Stomach smooth muscle (tissue), 2 donors: Measurements from ENCODE around the gene FAM111A.
"Not testable (repeated sequence)": the region's sequence is repeated elsewhere in the genome, so short reads cannot be mapped to it uniquely, and the experiment has no call there.

Experiments
- H3K27ac ChIP-seq: one replicate; pipeline ENCODE4 v1.7.0; 2013; ENCODE audit warnings: mild to moderate bottlenecking, low read length, inconsistent platforms
- H3K27me3 ChIP-seq, 2 donors: one replicate each; pipeline ENCODE4 v1.7.0; 2013; ENCODE audit warnings: low read length in 2 of 2; ENCODE audit not compliant: insufficient read depth in 2 of 2, control insufficient read depth in 1 of 2
- H3K36me3 ChIP-seq, 2 donors: one replicate each; pipeline ENCODE4 v1.7.0; 2013; ENCODE audit warnings: low read length in 2 of 2; ENCODE audit not compliant: control insufficient read depth in 2 of 2, insufficient read depth in 2 of 2
- H3K4me1 ChIP-seq: one replicate; pipeline ENCODE4 v1.7.0; 2013; ENCODE audit warnings: low read length; ENCODE audit not compliant: control insufficient read depth, insufficient read depth
- H3K4me3 ChIP-seq, 2 donors: one replicate each; pipeline ENCODE4 v1.7.0; 2013; ENCODE audit warnings: low read length in 2 of 2
- H3K9ac ChIP-seq, 2 donors: one replicate each; pipeline ENCODE4 v1.7.0; 2013; ENCODE audit warnings: low read length in 2 of 2, mild to moderate bottlenecking in 1 of 2
- H3K9me3 ChIP-seq, 2 donors: one replicate each; pipeline ENCODE4 v1.7.0; 2013; ENCODE audit warnings: low read length in 2 of 2; ENCODE audit not compliant: control insufficient read depth in 2 of 2
- donor health status: healthy.
- donor health status: Pancreatic carcinoma.

The FAM111A gene

DNA sequence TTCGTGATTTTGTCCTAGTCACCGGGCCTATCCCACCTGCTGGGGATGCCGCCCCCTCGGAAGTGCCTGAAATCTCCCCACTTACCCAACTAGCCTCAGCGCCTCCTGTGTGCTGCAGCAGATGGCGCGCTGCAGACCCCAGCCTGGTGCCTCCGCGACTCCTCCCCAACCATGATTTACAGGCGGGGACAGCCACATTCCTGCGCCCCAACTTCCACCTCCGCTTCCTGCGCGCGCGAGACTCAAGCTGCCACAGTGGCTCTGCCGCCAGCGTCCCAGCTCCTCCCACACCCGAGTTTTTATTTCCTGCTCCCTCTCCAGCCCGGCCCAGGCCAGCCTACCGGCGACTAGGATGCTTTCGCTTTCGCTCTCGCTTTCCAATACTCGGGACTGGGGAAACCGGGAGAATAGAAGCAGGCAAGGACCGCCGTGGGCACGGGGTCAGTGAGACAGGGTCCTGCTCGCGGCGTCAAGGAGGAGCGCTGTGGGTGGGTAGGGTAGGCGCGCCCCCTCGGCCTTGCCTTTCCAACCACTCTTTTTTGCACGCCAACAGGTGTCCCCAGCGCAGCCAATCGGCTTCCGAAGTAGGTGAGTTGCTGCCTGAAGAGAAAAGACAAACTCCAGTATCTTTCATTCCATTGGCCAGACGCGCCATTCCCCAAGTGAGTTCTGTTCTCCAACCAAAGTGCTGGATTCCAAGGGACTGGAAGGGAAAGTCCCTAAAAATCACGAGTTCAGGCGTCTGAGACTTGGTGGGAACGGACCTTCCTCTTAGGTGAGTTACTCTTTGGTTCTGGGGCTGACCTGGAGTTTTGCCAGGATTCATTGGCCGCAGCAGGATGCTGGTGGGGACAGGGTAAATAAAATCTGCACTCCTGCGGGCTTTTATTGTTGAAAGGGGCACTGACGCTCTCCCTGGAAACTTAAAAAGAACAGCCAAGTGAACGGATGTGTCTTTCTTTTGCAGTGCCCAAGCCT is at the start of gene FAM111A:
TSS of gene FAM111A (plus strand) at position 327 of the 978 bp plus-strand sequence. CDS start 6,017 bp downstream, outside the sequence.
- peak within 1 kb of the TSS; percentile 95 to 98 for H3K4me3 ChIP-seq
- peak within 1 kb of the TSS; percentile 82 for H3K27ac ChIP-seq
- no peaks in the 10 kb centered on the region for H3K27me3 ChIP-seq
- peaks cover 2 to 4% of the 10 kb centered on the region in 2 donors for H3K36me3 ChIP-seq
- peak within 1 kb of the TSS; percentile 76 to 83 for H3K9ac ChIP-seq
- H3K9me3 ChIP-seq = no peaks in the 10 kb centered on the region
- H3K4me1 ChIP-seq = peaks cover 11% of the 10 kb centered on the region

DNA sequence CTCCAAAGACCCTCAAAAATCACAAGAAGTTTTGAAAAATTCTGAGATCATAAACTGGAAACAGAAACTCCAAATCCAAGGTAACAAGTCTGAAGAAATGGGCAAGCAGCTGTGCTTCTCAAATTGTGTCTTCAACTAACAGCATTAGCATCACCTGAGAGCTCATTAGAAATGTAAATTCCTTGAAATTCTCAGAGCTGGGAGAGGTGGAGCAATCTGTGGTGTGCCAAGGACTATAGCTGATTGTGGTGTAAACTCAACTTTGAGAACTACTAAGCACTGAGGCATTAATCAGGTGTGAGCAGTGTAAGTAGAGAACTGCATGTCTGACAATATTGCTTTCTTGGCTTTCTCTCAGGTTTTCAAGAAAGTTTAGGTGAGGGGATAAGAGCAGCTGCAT is 49.1 kb upstream of the FAM111A start:
- not testable (repeated sequence) for H3K9me3 ChIP-seq, H3K27me3 ChIP-seq, H3K36me3 ChIP-seq, H3K4me3 ChIP-seq, H3K27ac ChIP-seq, H3K9ac ChIP-seq, H3K4me1 ChIP-seq

DNA sequence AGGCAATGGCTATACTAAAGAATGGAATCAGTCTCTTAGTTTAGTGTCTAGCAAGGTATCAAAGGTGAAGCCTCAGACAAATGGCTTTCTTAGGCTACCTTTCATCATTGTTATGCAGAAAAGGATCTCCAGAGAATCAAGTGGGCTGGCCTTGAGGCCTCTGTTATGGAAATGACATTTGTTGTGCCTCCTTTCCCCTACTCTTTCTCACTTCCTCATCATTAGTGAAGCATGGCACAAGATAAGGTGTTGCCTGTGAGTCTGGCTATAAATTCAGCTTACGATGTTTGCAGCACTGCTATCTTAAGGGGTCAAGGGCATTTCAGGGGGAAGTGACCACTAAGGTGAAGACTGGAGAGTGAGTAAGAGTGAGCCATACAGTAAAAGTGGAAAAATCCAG is 47.4 kb upstream of the FAM111A start:
- H3K9ac ChIP-seq, H3K9me3 ChIP-seq, H3K4me3 ChIP-seq, H3K27ac ChIP-seq, H3K4me1 ChIP-seq, H3K36me3 ChIP-seq, H3K27me3 ChIP-seq: not testable (repeated sequence)

GRCh38 chr11:59095972-59096575 is 46.6 kb upstream of the FAM111A start:
- not testable (repeated sequence) for H3K9me3 ChIP-seq, H3K4me3 ChIP-seq, H3K36me3 ChIP-seq, H3K27me3 ChIP-seq, H3K27ac ChIP-seq, H3K4me1 ChIP-seq, H3K9ac ChIP-seq

DNA sequence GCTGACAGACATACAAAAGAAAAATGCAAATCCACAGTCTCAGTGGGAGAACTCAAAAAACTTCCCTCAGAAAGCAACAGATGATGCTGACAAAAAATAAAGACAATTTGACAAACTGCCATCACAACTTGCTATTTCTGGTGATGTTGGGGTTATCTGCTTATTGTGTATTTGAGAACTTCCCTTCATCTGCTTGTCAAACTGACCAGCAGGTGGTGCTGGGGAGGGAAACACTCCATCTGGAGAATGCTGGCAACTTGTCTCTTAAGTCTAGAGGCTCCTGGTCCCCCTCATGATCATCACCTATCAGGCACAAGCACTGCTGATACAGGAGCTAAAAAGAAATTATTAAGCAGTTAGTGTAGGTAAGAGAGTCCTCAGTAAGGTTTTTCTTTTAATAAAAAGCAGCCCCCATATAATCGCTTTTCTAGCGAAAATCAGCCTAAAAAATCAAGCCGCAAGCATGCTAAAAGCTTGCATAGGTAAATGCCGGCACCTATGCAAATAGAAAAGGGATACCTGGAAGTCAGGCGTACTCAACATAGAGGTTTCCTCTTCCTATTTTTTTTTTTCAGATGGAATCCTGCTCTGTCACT is 45.4 kb upstream of the FAM111A start:
- Histone ChIP-seq H3K27me3 (peaks cover 0 to under 1% of the 10 kb centered on the region in 2 donors), H3K9me3 (no peaks in the 10 kb centered on the region), H3K36me3 (no peaks in the 10 kb centered on the region), H3K4me3 (no peak overlapping the region), H3K9ac (no peak overlapping the region), H3K27ac (no peak overlapping the region), H3K4me1 (no peaks in the 10 kb centered on the region)

DNA sequence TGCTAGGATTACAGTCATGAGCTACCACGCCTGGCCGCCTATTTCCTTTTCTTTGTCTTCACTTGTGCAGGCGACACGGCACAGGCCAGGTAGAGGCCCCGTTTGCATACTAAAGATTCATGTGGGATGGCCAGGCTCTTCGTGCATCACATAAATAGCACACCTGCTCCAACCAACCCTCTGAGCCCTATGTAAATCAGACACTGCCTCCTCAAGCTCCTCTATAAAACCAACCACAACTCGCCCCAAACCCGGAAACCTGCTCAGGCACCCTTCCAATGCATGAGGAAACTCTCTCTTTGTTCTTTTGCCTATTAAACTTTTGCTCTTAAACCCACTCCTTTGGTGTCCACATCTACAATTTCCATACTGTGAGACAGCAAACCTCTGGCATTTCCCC is 44.7 kb upstream of the FAM111A start:
- not testable (repeated sequence) for H3K27me3 ChIP-seq, H3K9me3 ChIP-seq, H3K27ac ChIP-seq, H3K36me3 ChIP-seq, H3K4me1 ChIP-seq, H3K9ac ChIP-seq, H3K4me3 ChIP-seq

GRCh38 chr11:59102259-59102765 is 40.3 kb upstream of the FAM111A start:
- no peaks in the 10 kb centered on the region for H3K9me3 ChIP-seq
- no peak overlapping the region for H3K9ac ChIP-seq
- H3K36me3 ChIP-seq = no peaks in the 10 kb centered on the region
- peaks cover 5 to 6% of the 10 kb centered on the region in 2 donors for H3K27me3 ChIP-seq
- H3K27ac ChIP-seq = no peak overlapping the region
- peaks cover 10% of the 10 kb centered on the region for H3K4me1 ChIP-seq
- H3K4me3 ChIP-seq = peak overlapping the region in 1 of 2 donors; percentile 55

DNA sequence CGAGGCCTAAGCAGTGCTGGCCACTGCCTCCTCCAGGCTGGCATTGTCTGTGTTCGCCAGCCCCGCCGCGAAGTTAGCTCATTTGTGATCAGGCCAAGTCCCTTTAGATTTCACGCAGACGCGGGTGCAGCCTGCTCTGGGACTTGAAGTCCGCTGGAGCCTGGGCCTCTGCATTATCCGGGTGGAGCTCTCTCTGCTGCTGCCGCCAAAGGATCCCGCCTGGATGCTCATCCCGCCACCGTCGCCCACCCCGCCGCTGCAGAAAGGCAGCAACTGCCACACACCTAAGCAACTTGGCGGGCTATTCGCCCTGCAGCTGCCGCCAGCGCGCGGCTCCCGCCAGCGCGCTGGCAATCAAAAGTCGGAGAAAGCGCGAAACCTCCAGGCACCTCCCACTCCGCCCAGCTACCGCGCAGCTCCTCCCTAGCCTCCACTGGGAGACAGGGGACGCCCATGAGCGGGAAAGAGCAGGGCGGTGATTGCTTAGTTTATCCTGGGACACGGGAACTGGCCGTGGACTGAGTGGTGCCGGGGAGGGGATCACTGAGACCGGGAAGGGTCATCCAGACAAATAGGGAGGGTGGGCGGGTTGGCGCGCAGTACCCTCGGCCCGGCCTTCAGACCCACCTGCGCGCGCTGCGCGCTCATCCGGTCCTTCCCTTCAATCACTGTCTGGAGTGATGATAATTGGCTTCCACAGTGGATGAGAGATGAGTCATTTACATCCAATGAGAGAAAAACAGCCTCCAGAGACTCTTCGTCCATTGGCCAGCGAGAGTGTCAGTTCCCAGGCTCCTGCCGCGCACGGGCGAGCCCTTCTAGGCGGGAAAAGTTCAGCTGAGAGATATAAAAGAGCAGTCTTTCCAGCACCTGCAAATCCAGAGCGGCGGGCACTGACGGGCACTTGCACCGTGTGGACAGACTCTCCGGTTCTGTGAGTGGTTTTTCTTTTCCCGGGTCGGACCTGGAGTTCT is 36.0 kb upstream of the FAM111A start, which contains the start of gene FAM111B:
TSS of gene FAM111B (plus strand) at position 875 of the 974 bp plus-strand sequence. CDS start 2,389 bp downstream, outside the sequence.
- Histone ChIP-seq H3K9ac (no peak within 1 kb of the TSS), H3K4me1 (peaks cover 11% of the 10 kb centered on the region), H3K36me3 (no peaks in the 10 kb centered on the region), H3K4me3 (peak within 1 kb of the TSS; percentile 54 to 73), H3K27me3 (peaks cover 5 to 6% of the 10 kb centered on the region in 2 donors), H3K27ac (no peak within 1 kb of the TSS), H3K9me3 (no peaks in the 10 kb centered on the region)

DNA sequence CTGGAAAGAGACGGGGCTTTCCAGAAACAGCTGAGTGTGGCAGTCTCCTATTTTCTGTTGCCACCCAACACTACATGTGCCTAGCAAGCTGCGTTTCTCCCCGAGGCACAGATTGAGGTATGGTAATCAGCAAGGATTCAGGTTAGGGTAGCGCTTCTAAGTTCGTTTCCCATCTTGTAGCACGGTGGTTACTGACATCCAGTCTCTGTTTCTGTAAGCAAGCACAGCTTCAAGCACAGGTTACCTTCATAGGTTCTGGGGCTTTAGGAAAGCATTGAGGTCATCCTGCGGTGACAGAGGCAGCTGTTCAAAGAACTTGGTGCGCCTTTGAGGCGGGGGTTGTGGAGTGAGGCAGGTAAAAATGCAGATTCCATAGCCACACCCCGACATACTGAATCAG is 34.9 kb upstream of the FAM111A start:
- H3K4me3 ChIP-seq, H3K27ac ChIP-seq, H3K36me3 ChIP-seq, H3K27me3 ChIP-seq, H3K9me3 ChIP-seq, H3K9ac ChIP-seq: not testable (repeated sequence)
- peaks cover 11% of the 10 kb centered on the region for H3K4me1 ChIP-seq

DNA sequence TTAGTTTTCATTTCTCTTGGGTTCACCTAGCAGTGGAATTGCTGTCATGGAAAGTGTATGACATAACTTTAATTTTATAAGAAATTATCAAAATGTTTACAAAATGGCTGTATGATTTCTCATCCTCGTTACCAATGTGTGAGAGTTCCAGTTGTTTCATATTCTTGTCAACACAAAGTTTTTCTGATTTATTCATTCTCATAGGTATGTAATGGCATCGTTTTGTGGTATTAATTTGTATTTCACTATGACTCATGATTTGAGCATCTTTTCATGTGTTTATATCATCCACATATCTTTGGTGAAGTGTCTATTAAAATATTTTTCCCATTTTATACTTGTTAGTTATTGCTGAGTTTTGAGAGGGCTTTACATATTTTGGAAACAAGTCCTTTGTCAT is 30.2 kb upstream of the FAM111A start:
- Histone ChIP-seq H3K36me3 (no peaks in the 10 kb centered on the region), H3K4me1 (no peaks in the 10 kb centered on the region), H3K27ac (no peak overlapping the region), H3K9me3 (peaks cover 0 to 4% of the 10 kb centered on the region in 2 donors), H3K27me3 (no peaks in the 10 kb centered on the region), H3K4me3 (no peak overlapping the region), H3K9ac (no peak overlapping the region)
